K562 (cell line): ENCODE data around the gene ANP32B. TPM values are rescaled to one million over a fixed set of nuclear protein-coding genes. Genes with fewer than 3 reads are reported as not detected.
A peak's percentile ranks its signal among the peaks of the same experiment; 100 is the strongest.

Experiments used
- AFF1 ChIP-seq, 2 experiments: fragments of 450-650 bp; IDR thresholded peaks; 2 replicates each; pipeline ENCODE4 v1.6.1; 2018; ENCODE audit warnings: mild to moderate bottlenecking in 2 of 2, low read depth in 1 of 2; ENCODE audit not compliant: partially characterized antibody in 2 of 2
- C11orf30 ChIP-seq: fragments of 450-650 bp; IDR thresholded peaks from 2 replicates; pipeline ENCODE4 v1.6.1; 2016; ENCODE audit warnings: low read depth, mild to moderate bottlenecking
- DACH1 ChIP-seq: fragments of 450-650 bp; IDR thresholded peaks from 2 replicates; pipeline ENCODE4 v1.6.1; 2018; ENCODE audit not compliant: partially characterized antibody
- ELF4 ChIP-seq: fragments of 450-650 bp; formaldehyde crosslinking; IDR thresholded peaks from 2 replicates; pipeline ENCODE4 v1.4.0; 2022; ENCODE audit warnings: missing genetic modification characterization
- FOXJ2 ChIP-seq: fragments of 200-800 bp; sonication (Bioruptor generic); IDR thresholded peaks from 2 replicates; pipeline ENCODE4 v1.6.1; 2016; ENCODE audit warnings: missing genetic modification characterization, missing compliant biosample characterization
- GATAD2B ChIP-seq: fragments of 450-650 bp; IDR thresholded peaks from 2 replicates; pipeline ENCODE4 v1.6.1; 2017; ENCODE audit warnings: mild to moderate bottlenecking, borderline replicate concordance
- KLF6 ChIP-seq: fragments of 250-450 bp; sonication (Bioruptor Pico); IDR thresholded peaks from 2 replicates; pipeline ENCODE4 v1.4.0; 2020; ENCODE audit warnings: mild to moderate bottlenecking, moderate library complexity, borderline replicate concordance
- LCOR ChIP-seq: sonication (generic); formaldehyde crosslinking; IDR thresholded peaks from 2 replicates; pipeline ENCODE4 v1.8.0; 2022; ENCODE audit warnings: mild to moderate bottlenecking, missing genetic modification reagents
- LEF1 ChIP-seq: fragments of 450-650 bp; IDR thresholded peaks from 2 replicates; pipeline ENCODE4 v1.6.1; 2016; ENCODE audit warnings: mild to moderate bottlenecking
- NFRKB ChIP-seq: fragments of 450-650 bp; IDR thresholded peaks from 2 replicates; pipeline ENCODE4 v1.6.1; 2016; ENCODE audit warnings: low read depth
- NR2C2 ChIP-seq, 2 experiments: fragments of 200-800 bp in 1 of 2; sonication (Bioruptor generic) in 1 of 2; sonication (generic) in 1 of 2; formaldehyde crosslinking in 1 of 2; IDR thresholded peaks; 2 replicates each; pipeline versions ENCODE4 v1.6.1 to v1.8.0; 2016 to 2022; ENCODE audit warnings: mild to moderate bottlenecking in 1 of 2, missing compliant biosample characterization in 1 of 2, missing genetic modification characterization in 1 of 2, missing genetic modification reagents in 1 of 2
- OTX1 ChIP-seq: fragments of 450-650 bp; formaldehyde crosslinking; IDR thresholded peaks from 2 replicates; pipeline ENCODE4 v1.4.0; 2022; ENCODE audit warnings: mild to moderate bottlenecking
- PBX2 ChIP-seq, 2 experiments: IDR thresholded peaks in 1 of 2; conservative IDR thresholded peaks in 1 of 2; 2 replicates each; pipeline ENCODE4 v1.6.1; 2016; ENCODE audit warnings: low read depth in 2 of 2, mild to moderate bottlenecking in 1 of 2, missing compliant biosample characterization in 1 of 2, missing genetic modification characterization in 1 of 2, moderate library complexity in 1 of 2
- PTTG1 ChIP-seq: fragments of 450-650 bp; IDR thresholded peaks from 2 replicates; pipeline ENCODE4 v1.6.1; 2016; ENCODE audit warnings: low read depth, mild to moderate bottlenecking, missing genetic modification characterization, missing compliant biosample characterization
- SMAD3 ChIP-seq: fragments of 450-650 bp; formaldehyde crosslinking; conservative IDR thresholded peaks from 2 replicates; pipeline ENCODE4 v1.4.0; 2020; ENCODE audit warnings: mild to moderate bottlenecking
- SMAD4 ChIP-seq: fragments of 250-450 bp; sonication (Bioruptor Pico); conservative IDR thresholded peaks from 2 replicates; pipeline ENCODE4 v1.8.0; 2021; ENCODE audit warnings: inconsistent platforms, mild to moderate bottlenecking, moderate library complexity
- SOX6 ChIP-seq: fragments of 450-650 bp; IDR thresholded peaks from 2 replicates; pipeline ENCODE4 v1.6.1; 2014; ENCODE audit warnings: mild to moderate bottlenecking
- ZNF143 ChIP-seq: sonication (generic); formaldehyde crosslinking; IDR thresholded peaks from 2 replicates; pipeline ENCODE4 v1.9.0; 2022; ENCODE audit warnings: mild to moderate bottlenecking, missing genetic modification reagents
- ZNF668 ChIP-seq: fragments of 250-450 bp; sonication (Bioruptor Pico); IDR thresholded peaks from 2 replicates; pipeline ENCODE4 v1.8.0; 2022; ENCODE audit warnings: mild to moderate bottlenecking, inconsistent platforms
- ZNF79 ChIP-seq: fragments of 250-450 bp; sonication (Bioruptor Pico); IDR thresholded peaks from 2 replicates; pipeline ENCODE4 v1.4.0; 2020; ENCODE audit warnings: low read depth, mild to moderate bottlenecking, moderate library complexity
- ZSCAN32 ChIP-seq: fragments of 450-650 bp; formaldehyde crosslinking; IDR thresholded peaks from 2 replicates; pipeline ENCODE4 v1.4.0; 2020; ENCODE audit warnings: mild to moderate bottlenecking, moderate library complexity
- polyA plus RNA-seq, 8 experiments: library from polyadenylated mRNA; depleted of rRNA in 4 of 8; stranded (reverse) in 5 of 8; unstranded in 3 of 8; fragments of >200 nt; fragmentation: Nextera tagmentation in 2 of 8; fragmentation: Illumina TruSeq in 1 of 8; extraction: Ambion mirVana in 2 of 8; extraction: Trizol in 1 of 8; gene quantifications; 2 replicates each; pipeline versions ENCODE4 v1.2.1 to v1.2.3, GENCODE V29; 2011 to 2014; ENCODE audit warnings: inconsistent platforms in 1 of 8, missing spikeins in 1 of 8
- total RNA-seq, 7 experiments: library from RNA; depleted of rRNA in 6 of 7; stranded (reverse); fragments of >200 nt in 6 of 7; fragmentation: Illumina TruSeq in 2 of 7; extraction: Trizol in 2 of 7; gene quantifications; 2 replicates each; pipeline versions ENCODE4 v1.2.1 to v1.2.3, GENCODE V29; 2011 to 2021; ENCODE audit warnings: low replicate concordance in 1 of 7

The ANP32B gene
- total and polyA plus RNA-seq, 9 of the 15 experiments (the other 6 are each of a cell fraction or from before 2014, with no cell fraction given): 68.9 to 815 (median 141) TPM

- peak; percentile 27; the same call in 1 of the 2 replicates for TF ChIP-seq LCOR (CRISPR knock-in tag)
- TF ChIP-seq KLF6 (CRISPR knock-in tag): peak; percentile 16; the same call in 1 of the 2 replicates
- peak; percentile 38; the same call in 1 of the 2 replicates for TF ChIP-seq ZSCAN32 (CRISPR knock-in tag)
- no peak for TF ChIP-seq ELF4
- 0 out of 2 replicates have a peak, but pooled peaks have one; percentile 35 for TF ChIP-seq SMAD3
- TF ChIP-seq NR2C2 (CRISPR knock-in tag; IDR thresholded peaks at IDR 0.05): no peak
- TF ChIP-seq NR2C2 (tag; IDR thresholded peaks at IDR 0.05): no peak
- peak; percentile 10; the same call in 1 of the 2 replicates for TF ChIP-seq ZNF668 (CRISPR knock-in tag)
- TF ChIP-seq ZNF143: no peak
- TF ChIP-seq ZNF79 (CRISPR knock-in tag): 0 out of 2 replicates have a peak, but pooled peaks have one; percentile 28
- TF ChIP-seq SMAD4 (CRISPR knock-in tag): peak; percentile 54
- no peak for TF ChIP-seq OTX1
- TF ChIP-seq LEF1: peak; percentile 69; the same call in 1 of the 2 replicates
- TF ChIP-seq FOXJ2 (tag): peak; percentile 77; the same call in 1 of the 2 replicates
- no peak for TF ChIP-seq PTTG1
- no peak for TF ChIP-seq DACH1
- TF ChIP-seq NFRKB: peak; percentile 39; the same call in 1 of the 2 replicates
- TF ChIP-seq SOX6: 0 out of 2 replicates have a peak, but pooled peaks have one; percentile 16
- no peak for TF ChIP-seq PBX2 (CRISPR knock-in tag; IDR thresholded peaks at IDR 0.05; ENCODE audit: low read depth)
- TF ChIP-seq PBX2 (tag; conservative IDR thresholded peaks at IDR 0.05; ENCODE audit: low read depth): peak; percentile 28; the same call in 1 of the 2 replicates
- TF ChIP-seq AFF1 (IDR thresholded peaks at IDR 0.05; ENCODE audit: low read depth in 1 of 2, partially characterized antibody in 2 of 2): peak in 1 of 2 experiments; percentile 49
- TF ChIP-seq C11orf30: peak; percentile 82; the same call in 1 of the 2 replicates
- TF ChIP-seq GATAD2B: 0 out of 2 replicates have a peak, but pooled peaks have one; percentile 14
Observed at GRCh38 chr9:97980479-97980803, 2.7 kb upstream of the ANP32B start (continued).
